Measurements from ENCODE around the gene RNF39.

Gene RNF39

DNA sequence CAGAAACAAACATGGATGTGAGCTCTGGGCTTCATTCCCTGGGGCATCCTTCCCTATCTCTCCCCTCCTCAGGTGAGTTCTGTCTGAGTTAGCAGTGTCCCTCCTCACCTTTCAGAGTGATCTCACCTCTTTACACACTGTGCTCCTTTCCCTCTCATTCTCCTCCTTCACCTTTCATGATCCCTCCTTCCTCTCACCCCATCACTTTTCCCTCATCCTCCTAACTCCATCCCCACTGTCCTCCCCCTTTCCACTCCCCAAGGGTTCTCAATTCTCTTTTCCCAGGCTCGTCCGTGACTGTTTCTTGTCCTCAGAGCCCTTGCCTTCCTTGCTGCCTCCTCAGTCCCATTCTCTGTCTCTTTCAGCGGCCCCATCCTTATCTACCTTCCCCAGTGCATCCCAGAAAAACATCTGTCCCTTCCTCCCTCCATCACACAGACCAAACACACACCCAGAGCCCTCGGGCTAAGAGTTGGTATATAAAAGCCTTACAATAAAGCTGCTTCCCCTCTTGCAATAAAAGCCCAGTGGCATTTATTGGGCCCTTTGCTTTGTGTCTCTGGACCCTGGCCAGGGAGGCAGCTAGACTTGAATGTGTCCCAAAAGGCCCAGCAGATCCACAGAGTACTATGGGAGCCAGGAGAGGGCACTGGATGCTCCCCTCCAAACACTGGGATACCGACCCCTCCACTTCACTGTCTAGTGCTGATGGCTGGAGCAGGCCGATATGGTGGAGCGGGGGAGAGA lies 1.9 kb downstream of the RNF39 start:
- TF ChIP-seq, protein P1, sequence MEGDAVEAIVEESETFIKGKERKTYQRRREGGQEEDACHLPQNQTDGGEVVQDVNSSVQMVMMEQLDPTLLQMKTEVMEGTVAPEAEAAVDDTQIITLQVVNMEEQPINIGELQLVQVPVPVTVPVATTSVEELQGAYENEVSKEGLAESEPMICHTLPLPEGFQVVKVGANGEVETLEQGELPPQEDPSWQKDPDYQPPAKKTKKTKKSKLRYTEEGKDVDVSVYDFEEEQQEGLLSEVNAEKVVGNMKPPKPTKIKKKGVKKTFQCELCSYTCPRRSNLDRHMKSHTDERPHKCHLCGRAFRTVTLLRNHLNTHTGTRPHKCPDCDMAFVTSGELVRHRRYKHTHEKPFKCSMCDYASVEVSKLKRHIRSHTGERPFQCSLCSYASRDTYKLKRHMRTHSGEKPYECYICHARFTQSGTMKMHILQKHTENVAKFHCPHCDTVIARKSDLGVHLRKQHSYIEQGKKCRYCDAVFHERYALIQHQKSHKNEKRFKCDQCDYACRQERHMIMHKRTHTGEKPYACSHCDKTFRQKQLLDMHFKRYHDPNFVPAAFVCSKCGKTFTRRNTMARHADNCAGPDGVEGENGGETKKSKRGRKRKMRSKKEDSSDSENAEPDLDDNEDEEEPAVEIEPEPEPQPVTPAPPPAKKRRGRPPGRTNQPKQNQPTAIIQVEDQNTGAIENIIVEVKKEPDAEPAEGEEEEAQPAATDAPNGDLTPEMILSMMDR (conservative IDR thresholded peaks at IDR 0.05): 0 out of 2 replicates have a peak, but pooled peaks have one; percentile 8
- H3K27ac ChIP-seq: no peak overlapping the region

- no peak overlapping the region for H3K27ac ChIP-seq
- TF ChIP-seq, protein P1 (conservative IDR thresholded peaks at IDR 0.05): no peak
Measured at GRCh38 chr6:30071858-30072257, 3.7 kb downstream of the RNF39 start.

- TF ChIP-seq, protein P1 (conservative IDR thresholded peaks at IDR 0.05): no peak
- H3K27ac ChIP-seq: no peak overlapping the region
Measured at GRCh38 chr6:30071081-30071818, 4.3 kb downstream of the RNF39 start.

DNA sequence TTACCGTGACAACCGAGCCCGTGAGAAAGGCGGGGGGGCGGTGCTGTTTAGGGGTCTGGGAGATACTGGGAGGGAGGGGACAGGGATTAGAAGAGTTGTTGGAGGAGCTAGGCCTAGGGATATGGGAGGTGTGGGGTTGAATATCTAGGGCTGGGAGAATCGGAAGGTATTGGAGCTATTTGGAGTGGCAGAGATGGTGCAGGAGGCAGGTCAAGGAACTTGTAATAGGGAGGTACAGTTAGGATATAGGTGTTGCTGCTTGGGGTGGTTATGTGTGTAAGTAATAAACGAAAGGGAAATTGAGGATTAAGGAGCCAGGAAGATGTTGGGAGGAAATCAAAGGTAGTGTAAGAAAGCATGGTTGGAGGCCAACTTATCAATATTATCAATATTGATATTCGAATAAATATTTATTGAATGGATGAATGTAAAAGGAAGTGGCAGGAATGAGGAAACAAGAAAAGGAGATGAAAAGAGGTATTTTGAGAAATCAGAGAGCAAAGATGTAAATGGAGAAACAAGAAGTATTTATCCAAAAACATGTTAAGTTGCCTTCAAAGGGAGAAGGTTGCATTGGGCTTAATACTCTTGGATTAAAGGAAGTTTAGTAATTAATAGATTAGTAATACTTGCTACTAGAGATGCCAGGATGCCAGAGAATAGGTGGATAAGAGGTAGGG lies 8.0 kb downstream of the RNF39 start:
- peak overlapping the region; percentile 89 for H3K27ac ChIP-seq

DNA sequence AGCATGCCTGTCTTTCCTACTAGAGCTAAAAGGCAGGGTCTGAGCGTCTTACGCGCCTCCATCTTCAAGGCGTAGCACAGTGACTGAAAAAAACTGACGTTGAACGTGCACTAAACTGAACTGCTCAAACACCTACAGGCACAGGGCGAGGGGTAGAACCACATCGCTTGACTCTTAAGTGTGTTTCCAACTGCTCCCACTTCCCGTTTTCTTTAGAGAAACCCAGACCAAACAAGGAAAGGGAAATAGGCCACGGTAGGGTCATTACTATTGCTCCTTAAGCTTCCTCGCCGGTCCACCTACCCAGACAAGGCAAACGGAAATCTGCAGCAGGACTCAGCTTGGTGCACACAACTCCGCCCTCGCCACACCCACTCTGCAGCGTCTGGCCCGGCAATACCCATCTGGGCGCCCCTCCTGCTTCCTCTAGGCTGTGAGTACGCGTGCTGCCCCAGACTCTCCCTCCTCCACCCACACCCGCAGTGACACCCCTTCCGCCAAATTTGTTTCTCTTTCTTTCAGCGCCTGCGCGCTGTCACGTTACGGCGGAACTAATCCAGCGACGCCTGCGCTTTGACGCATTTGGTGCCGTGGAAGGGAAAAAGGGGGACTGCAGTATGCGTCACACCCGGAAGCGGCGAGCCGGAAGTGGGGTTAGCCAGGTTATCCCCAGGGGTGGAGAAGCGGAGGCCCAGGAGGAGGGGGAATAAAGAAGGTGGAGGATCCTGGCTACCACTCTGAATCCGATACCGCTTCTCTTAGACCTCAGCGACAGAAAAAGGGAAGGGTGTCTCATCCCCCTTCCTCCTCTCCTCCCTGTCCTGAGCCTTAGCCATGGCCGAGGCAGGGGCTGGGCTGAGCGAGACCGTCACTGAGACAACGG lies 8.8 kb downstream of the RNF39 start, which contains the start of gene PPP1R11:
TSS of gene PPP1R11 (plus strand) at position 622 of the 883 bp plus-strand sequence. CDS start at position 835, 213 bp downstream.
- TF ChIP-seq, protein P1 (conservative IDR thresholded peaks at IDR 0.05): no peak
- H3K27ac ChIP-seq: peak within 1 kb of the TSS; percentile 89

More for the DNA sequence above, 8.0 kb downstream of the RNF39 start:
- TF ChIP-seq, protein P1 (conservative IDR thresholded peaks at IDR 0.05): no peak

GRCh38 chr6:30066082-30066481 lies 9.5 kb downstream of the RNF39 start:
- TF ChIP-seq, protein P1 (conservative IDR thresholded peaks at IDR 0.05): no peak

More at GRCh38 chr6:30066082-30066481, 9.5 kb downstream of the RNF39 start:
- H3K27ac ChIP-seq: peak overlapping the region; percentile 89

Measured in VCaP (cell line).